Measurements from ENCODE around the gene DRAXIN. TPM values are rescaled to one million over a fixed set of nuclear protein-coding genes. Genes with fewer than 3 reads are reported as not detected.

Gene DRAXIN
- total RNA-seq, 1 donor from 2014 or later: 0.24 TPM

- Histone ChIP-seq H3K4me1 (no peaks in the 10 kb centered on the region), H3K27me3 (ENCODE audit: low read depth) (peaks cover 18% of the 10 kb centered on the region), H3K9me3 (no peaks in the 10 kb centered on the region), H3K4me3 (peak within 1 kb of the TSS; percentile 17), H3K27ac (no peak within 1 kb of the TSS), H3K36me3 (no peaks in the 10 kb centered on the region)
- DNase-seq: no peak
- no peak for TF ChIP-seq CTCF (IDR thresholded peaks at IDR 0.05)
- ATAC-seq: peak; percentile 57 to 63
- intact Hi-C loops (cut with DNase I): no loop called here
These were observed 70.5 kb downstream of the DRAXIN start, which contains the start of gene C1orf167 for GRCh38 chr1:11761988-11762406. Gene C1orf167 (plus strand): TSS chr1:11762193. CDS start chr1:11764401, 2,208 bp downstream.

- Histone ChIP-seq H3K9me3 (no peaks in the 10 kb centered on the region), H3K4me1 (no peaks in the 10 kb centered on the region), H3K36me3 (no peaks in the 10 kb centered on the region), H3K4me3 (no peak overlapping the region), H3K27me3 (ENCODE audit: low read depth) (peaks cover 18% of the 10 kb centered on the region), H3K27ac (no peak overlapping the region)
- DNase-seq (no peak), ATAC-seq (no peak)
- no peak for TF ChIP-seq CTCF (IDR thresholded peaks at IDR 0.05)
- intact Hi-C loops (cut with DNase I): no loop called here
These were observed 72.6 kb downstream of the DRAXIN start for GRCh38 chr1:11764115-11764514.

- Histone ChIP-seq H3K27ac (no peak overlapping the region), H3K4me3 (no peak overlapping the region), H3K4me1 (no peaks in the 10 kb centered on the region), H3K36me3 (no peaks in the 10 kb centered on the region), H3K9me3 (no peaks in the 10 kb centered on the region), H3K27me3 (ENCODE audit: low read depth) (peaks cover 18% of the 10 kb centered on the region)
- ATAC-seq: no peak
- no peak for DNase-seq
- intact Hi-C loops (cut with DNase I): no loop called here
- TF ChIP-seq CTCF (IDR thresholded peaks at IDR 0.05): no peak
These were observed 73.0 kb downstream of the DRAXIN start for GRCh38 chr1:11764519-11764918.

GRCh38 chr1:11765661-11766428 lies 74.3 kb downstream of the DRAXIN start:
- H3K4me3 ChIP-seq: no peak overlapping the region
- no peaks in the 10 kb centered on the region for H3K4me1 ChIP-seq
- no peak overlapping the region for H3K27ac ChIP-seq
- no peaks in the 10 kb centered on the region for H3K36me3 ChIP-seq
- no peaks in the 10 kb centered on the region for H3K9me3 ChIP-seq
- ATAC-seq (no peak), DNase-seq (no peak)
- H3K27me3 ChIP-seq (ENCODE audit: low read depth): peaks cover 18% of the 10 kb centered on the region
- TF ChIP-seq CTCF (IDR thresholded peaks at IDR 0.05): no peak
- intact Hi-C loops (cut with DNase I): no loop called here

- Histone ChIP-seq H3K4me3 (no peak overlapping the region), H3K4me1 (no peaks in the 10 kb centered on the region), H3K36me3 (no peaks in the 10 kb centered on the region), H3K9me3 (no peaks in the 10 kb centered on the region), H3K27me3 (ENCODE audit: low read depth) (peaks cover 14% of the 10 kb centered on the region), H3K27ac (no peak overlapping the region)
- no peak for ATAC-seq
- intact Hi-C loops (cut with DNase I): no loop called here
- DNase-seq: no peak
- TF ChIP-seq CTCF (IDR thresholded peaks at IDR 0.05): no peak
These were observed 74.9 kb downstream of the DRAXIN start for GRCh38 chr1:11766429-11766776.
